GM21786 (cell line): ENCODE measurements around the gene MRS2.
"Not testable (repeated sequence)": the region's sequence is repeated elsewhere in the genome, so short reads cannot be mapped to it uniquely, and the experiment has no call there.

Experiments
- ATAC-seq: cut with Tn5 transposase; IDR thresholded peaks from one replicate; pipeline ENCODE4 v1.9.1; 2021; ENCODE audit not compliant: unreplicated experiment

Gene MRS2

DNA sequence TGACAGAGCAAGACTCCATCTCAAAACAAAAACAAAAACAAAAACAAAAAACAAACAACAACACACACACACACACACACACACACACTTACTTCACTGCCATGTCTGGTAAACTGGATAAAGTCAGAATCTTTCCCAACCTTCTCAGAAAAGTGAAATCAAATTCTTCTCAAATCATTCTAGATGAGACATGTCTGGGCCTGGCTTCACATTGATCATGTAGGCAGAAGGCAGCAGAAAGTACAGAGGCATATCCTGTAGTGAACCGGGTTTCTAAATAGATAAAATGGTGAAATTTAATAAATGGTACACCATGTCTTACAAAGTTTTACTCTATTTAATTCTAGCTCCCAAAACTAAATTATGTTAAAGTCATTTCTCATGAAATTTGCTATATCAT is 14.9 kb upstream of the MRS2 start:
- no peak for ATAC-seq

DNA sequence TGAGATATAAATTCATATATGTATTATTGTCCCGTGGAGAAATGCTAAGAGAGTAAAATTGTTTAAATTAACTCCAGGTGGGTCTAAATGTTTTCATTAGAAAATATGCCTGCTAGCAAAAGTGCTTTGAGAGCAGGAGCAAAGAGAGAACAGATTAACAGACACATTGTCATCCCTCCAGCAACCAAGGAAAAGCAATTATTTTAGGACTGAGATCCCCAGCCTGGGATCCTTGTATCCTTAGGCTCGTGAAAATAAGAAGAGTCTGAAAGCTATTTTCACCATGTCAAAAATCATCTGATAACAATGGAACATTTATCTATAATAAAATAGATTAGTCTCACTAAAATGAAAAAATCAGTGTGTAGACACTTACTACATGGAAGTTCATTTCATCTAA is 11.5 kb upstream of the MRS2 start:
- no peak for ATAC-seq

DNA sequence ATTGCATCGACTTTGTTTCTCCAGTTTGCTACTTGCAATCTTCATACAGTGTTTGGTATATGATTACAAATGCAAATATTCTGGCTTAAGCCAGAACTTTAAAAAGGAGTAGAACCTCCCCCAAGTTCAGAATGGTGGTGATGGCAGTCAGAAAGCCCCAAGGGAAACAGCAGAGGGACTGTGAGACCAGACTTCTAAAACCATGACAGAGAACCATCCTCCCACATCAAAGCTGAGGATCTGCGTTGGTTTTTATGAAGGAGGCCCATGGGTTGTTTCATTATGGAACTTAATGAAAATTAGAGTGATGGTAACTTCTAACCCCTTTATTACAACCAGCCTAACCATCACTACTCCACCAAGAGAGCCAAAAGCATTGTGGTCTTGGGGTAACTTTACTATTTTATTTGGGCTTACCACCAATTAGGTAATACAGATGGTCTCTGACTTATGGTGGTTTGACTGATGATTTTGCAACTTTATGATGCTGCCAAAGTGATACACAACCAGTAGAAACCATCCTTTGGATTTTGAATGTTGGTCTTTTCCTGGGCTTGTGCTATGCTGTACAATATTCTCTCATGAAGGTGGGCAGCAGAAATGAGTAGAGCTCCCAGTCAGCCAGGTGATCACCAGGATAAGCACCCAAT is 10.9 kb upstream of the MRS2 start:
- ATAC-seq = peak; percentile 84

DNA sequence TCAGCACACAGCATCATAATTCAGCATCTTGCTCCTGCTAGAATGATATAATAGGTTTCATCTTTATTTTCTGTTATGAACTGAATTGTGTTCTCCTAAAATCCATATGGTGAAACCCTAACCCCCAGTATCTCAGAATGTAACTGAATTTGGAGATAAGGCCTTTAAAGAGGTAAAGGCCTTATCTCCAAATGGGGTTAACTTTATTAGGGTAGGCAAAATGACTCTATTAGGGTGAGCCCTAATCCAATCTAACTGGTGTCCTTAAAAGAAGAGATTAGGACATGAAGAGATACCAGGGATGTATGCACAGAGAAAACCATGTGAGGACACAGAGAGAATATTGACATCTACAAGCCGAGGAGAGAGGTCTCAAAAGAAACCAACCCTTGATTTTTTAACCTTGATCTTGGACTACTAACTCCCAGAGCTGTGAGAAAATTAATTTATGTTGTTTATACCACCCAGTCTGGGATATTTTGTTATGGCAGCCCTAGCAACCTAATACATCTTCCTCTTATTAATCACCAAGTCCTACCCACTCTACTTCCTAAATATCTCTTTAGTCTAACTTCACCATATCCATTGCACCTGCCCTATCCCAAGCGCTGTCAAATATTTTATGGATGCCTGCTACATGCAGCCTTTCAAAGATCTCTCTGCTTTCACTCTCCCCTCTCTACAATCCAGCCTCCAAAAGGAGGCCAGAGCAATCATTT is 8.5 kb upstream of the MRS2 start:
- no peak for ATAC-seq

DNA sequence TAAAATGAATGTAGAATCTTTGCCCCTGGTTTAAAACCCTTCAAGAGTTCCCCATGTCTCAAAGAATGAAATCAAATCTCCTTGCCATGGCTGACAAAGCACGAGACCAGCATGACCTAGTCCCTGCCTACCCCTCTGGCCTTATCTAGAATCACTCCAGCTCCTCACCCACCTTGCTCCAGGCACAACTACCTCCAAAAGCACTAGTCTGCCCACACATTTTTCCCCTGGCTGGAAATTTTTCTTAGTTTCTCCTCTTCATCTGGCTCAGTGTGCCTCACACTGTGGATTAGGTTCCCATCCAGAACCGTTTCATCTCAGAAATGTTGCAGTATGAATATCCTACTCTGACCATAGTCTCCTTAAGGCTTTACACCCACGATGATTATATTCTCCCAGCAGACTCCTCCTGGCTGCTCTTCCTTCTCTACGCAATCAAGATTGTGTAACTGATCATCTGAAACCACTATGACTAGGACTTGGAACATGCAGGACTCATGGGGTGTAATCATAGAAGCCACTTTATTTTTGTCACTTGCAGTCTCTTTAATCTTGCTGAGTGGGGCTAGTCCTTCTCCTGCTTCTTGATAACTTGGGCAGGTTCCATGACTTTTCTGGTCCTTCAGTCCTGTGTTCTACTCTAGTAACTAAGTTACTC is 7.8 kb upstream of the MRS2 start:
- no peak for ATAC-seq

DNA sequence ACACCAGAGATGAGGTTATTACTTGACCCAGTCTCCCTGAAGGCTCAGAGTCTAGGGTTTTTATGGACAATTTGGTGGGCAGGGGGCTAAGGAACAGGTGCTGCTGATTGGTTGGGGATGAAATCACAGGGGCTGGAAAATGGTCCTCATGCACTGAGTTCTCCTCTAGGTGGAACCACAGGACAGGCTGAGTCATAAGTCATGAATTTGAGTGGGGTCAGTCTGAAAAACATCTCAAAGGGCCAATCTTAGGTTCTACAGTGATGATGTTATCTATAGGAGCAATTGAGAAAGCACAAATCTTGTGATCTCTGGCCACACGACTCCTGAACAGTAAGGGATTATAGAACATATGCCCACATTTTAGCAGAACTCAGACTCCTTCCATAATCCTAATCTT is 5.9 kb upstream of the MRS2 start:
- no peak for ATAC-seq

DNA sequence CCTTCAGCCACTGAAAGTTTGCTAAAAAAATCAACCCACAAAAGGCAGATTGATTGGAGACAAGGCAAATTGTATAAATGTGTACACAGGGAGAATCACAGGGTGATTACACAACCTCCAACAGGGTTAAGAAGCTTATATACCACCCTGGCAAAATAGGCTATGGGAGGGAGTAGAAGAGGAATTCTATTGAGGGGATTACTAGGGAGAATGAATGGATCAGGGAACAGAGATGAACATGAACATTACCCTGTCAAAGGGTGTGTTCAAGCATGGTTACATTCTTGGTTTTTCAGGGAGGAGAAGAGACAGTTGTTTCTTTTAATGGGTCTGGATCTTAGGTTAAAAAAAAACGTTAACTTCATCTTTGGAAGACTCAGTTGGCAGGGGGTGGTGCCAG is 5.1 kb upstream of the MRS2 start:
- ATAC-seq = no peak

DNA sequence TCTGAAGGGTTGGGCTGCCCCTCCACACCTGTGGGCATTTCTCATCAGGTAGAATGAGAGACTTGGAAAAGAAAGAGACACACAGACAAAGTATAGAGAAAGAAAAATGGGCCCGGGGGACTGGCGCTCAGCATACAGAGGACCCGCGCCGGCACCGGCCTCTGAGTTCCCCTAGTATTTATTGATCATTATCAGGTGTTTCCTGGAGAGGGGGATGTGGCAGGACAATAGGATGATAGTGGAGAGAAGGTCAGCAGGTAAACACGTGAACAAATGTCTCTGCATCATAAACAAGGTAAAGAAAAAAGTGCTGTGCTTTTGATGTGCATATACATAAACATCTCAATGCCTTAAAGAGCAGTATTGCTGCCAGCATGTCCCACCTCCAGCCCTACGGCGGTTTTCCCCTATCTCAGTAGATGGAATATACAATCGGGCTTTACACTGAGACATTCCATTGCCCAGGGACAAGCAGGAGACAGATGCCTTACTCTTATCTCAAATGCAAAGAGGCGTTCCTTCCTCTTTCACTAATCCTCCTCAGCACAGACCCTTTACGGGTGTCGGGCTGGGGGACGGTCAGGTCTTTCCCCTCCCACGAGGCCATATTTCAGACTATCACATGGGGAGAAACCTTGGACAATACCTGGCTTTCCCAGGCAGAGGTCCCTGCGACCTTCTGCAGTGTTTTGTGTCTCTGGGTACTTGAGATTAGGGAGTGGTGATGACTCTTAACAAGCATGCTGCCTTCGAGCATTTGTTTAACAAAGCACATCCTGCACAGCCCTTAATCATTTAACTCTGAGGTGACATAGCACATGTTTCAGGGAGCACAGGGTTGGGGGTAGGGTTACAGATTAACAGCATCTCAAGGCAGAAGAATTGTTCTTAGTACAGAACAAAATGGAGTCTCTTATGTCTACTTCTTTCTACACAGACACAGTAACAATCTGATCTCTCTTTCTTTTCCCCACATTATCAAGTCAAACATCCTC is 2.4 kb upstream of the MRS2 start:
- ATAC-seq = not testable (repeated sequence)

DNA sequence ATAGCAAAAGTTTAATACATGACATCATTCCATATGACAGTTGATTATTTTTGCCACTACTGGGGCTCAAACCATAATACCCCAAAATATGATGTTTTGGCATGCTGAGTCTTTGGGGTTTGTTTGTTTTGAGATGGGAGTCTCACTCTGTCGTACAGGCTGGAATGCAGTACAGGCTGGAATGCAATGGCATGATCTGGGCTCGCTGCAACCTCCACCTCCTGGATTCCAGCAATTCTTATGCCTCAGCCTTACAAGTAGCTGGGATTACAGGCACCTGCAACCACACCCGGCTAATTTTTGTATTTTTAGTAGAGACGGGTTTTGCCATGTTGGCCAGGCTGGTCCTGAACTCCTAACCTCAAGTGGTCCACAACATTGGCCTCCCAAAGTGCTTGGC is 1.3 kb upstream of the MRS2 start:
- no peak for ATAC-seq

DNA sequence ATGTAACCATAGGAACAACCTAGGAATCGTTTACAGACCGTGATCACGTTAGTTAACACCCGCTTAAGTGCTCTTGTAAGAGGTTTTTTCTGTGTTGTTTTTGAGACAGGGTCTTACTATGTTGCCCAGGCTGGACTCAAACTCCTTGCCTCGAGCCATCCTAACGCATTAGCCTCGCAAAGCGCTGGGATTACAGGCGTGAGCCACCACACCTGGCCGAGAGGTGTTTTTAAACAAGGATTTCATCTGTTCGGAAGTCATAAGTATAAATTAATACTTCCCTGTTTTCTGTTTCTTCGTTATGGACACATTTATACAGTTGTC is 727 bp downstream of the MRS2 start:
- ATAC-seq = no peak

DNA sequence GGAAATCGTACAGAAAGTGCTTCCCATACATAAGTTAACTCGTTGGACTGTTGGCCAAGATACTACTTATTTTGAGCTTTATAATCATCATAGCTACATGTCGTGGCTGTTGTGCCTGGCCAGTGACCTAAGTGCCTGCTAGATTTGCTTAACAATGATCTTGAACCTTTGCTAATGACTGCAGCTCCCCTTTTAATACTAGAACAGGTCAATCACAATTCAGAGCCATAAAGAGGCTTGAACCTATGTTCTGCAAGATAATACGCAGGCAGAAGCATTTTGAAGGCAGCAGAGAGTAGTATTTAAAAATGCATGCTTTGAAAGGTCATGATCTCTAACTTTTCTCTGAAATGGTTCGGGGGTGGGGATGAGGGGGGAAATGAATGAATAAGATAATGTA is 2.5 kb downstream of the MRS2 start:
- ATAC-seq = no peak

DNA sequence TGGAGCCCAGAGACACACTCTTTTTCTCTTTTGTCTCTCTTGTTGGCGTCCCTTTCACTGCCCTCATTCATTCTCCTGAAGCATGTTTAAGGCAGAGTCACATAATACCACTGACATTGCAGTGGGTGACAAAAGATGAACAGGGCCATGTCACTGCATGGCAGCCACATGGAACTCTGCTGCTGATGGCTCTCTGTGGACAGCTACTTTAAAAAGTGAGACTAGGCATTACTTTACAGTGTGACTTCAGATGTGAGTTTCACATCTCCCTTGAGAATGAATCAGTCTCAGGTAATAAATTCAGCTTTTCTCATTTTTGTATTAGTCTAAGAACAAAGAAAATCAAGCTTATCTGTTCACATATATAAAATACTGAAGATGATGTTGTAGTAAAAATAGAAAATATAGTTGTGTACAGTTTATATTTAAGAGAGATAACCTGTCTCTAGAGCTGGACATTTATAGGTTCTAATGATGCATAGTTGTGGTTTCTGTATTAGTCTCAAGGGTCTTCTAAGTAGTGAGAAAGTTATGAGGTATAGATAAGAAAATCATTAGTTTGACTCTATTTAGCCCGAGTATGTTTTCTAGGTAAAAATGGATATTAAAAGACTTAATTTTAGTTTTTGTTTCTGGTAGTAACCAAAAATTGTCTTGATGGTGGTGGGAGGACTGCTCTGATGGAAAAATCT is 6.1 kb downstream of the MRS2 start:
- ATAC-seq = peak; percentile 95

DNA sequence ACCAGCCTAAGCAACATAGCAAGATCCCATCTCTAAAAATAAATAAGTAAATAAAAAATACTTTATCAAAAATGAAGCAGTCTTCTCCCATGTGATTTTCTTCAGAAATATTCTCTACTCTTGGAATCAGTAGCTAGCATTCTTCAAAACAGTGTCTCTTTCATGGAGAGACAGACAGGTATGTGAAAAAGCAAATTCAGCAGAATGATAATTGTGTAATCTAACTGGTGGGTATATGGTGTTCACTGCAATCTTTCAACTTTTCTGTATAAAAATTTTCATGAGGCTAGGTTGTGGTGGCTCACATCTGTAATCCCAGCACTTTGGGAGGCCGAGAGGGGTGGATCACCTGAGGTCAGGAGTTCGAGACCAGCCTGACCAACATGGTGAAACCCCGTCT is 7.9 kb downstream of the MRS2 start:
- no peak for ATAC-seq

DNA sequence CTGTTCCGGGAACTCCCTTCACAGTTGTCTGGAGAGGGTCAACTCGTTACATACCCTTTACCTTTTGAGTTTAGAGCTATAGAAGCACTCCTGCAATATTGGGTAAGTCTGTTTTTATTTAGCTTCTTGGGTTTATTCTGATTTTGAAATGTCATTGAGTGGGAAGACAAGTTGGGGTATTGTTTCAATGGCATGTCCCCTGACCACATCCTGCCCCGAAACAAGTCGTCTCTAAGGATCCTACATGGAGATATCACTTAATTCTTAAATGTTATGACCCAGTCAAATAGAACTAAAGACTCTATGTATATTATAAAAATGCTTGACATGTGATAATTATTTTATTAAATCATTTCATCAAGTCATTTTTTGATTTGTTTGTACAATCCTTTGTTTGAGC is 9.6 kb downstream of the MRS2 start:
- ATAC-seq = no peak

DNA sequence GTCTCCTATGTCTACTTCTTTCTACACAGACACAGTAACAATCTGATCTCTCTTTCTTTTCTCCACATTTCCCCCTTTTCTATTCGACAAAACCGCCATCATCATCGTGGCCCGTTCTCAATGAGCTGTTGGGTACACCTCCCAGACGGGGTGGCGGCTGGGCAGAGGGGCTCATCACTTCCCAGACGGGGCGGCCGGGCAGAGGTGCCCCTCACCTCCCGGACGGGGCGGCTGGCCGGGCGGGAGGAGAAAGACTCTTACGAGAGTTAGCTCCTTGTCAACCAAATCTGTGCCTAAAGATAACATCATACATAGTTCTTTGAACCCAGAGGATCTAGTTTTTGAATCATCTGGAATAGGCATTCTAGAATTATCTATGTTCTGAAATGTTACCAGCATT is 11.8 kb downstream of the MRS2 start:
- ATAC-seq = not testable (repeated sequence)

DNA sequence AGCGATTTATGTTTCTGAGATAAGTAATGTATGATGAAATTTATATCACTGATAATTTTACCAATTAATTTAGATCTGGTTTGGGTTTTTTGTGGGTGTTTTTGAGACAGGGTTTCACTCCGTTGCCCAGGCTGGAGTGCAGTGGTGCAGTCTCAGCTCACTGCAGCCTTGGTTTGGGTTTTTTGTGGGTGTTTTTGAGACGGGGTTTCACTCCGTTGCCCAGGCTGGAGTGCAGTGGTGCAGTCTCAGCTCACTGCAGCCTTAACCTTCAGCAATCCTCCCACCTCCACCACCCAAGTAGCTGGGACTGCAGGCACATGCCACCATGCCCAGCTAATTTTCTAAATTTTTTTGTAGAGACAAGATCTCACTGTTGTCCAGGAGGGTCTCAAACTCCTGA is 13.0 kb downstream of the MRS2 start:
- ATAC-seq = peak; percentile 75

DNA sequence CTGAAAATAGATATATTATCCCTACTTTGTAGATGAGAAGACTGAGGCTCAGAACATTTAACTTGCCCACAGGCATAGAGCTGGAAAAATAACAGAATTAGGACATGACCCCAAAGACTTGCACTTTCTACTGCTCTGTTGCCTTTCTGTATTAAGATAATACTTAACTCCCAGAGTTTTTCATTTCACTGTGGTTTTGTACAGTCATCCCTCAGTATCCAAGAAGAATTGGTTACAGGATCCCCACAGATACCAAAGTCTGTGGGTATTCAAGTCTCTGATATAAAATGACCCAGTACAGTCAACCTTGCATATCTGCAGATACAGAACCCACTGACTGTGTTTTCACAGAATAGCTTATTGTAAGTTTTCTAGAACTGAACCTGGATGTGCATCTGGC is 16.8 kb downstream of the MRS2 start:
- ATAC-seq = no peak

DNA sequence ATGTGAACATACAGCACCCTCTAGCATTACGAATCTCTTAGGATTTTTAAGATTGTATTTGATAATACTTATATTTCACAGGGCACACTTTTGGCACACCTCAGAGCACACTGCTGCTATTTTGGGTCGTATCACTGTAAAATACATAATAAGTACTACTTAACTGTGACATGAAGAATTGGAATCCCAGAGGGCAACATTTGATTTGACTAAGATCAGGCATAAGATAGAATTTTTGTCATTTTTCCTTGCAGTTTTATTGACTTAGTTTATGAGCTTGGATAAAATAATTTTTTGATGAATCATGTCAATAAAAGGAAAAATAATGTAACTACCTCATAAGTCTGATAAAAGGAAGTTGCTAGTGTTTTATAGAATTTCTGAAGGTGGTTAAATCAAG is 22.4 kb downstream of the MRS2 start:
- no peak for ATAC-seq

DNA sequence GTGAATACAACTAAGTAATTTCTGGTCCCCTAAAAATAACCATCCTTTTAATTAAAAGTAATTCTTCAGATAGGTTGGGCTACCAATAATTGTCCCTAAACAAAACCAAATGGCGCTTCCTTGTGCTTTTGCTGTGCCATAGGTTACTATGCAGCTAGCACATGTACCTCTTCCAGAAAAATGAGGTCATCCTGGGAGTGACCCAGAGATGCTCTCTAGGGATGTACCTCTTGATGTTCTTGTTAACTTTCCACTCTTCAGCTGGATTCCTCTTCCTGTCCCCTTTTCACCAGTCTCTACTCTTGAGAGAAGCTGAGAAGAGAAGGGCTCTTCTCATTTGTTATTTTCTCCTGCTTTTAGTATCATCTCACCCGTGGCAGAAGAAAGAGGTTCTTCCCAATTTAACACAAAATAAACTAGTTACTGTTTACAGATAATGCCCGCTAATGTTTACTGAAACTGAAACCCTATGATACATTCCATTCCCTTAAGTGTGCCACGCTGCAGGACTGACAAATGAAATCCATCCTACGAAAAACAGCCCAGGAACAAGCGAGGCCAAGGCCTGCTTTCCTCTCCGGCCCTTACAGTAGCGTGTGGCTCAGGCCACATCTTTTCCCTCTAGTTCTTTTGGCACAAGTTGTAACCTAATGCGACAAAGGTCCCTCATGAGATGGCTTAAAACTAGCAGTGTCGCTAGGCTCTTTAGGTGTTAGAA is 24.2 kb downstream of the MRS2 start:
- ATAC-seq = no peak

DNA sequence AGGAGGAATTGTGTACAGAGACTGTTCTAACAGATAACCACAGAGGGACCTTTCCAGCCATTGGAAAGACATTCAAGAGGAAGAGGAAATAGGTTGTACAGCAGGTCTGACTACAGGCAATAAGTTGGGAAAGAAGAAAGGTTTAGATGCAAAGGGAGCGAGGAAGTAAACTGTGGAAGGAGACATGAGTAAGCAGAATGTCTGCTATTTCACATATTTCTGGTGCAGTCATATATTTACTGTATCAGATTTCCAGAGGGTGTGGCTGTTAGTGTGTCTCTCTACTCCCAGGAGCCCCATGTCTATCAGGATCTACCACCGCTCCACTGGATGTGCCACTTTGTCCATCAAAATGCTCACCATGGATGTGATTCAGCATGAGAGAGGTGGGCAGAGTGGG is 25.9 kb downstream of the MRS2 start:
- no peak for ATAC-seq
